ENCODE data around the gene RPS15.

- TF ChIP-seq POLR2AphosphoS5 (IDR thresholded peaks at IDR 0.05) (no peak), POLR2A (IDR thresholded peaks at IDR 0.05) (no peak), CTCF (IDR thresholded peaks at IDR 0.05) (no peak), EP300 (IDR thresholded peaks at IDR 0.05) (no peak)
These were observed 21.1 kb upstream of the RPS15 start for GRCh38 chr19:1417145-1417544.

All from upper lobe of left lung (tissue), 4 donors.